ENCODE measurements around the gene HYDIN.
"Not testable (repeated sequence)": the region's sequence is repeated elsewhere in the genome, so short reads cannot be mapped to it uniquely, and the experiment has no call there.

DNA sequence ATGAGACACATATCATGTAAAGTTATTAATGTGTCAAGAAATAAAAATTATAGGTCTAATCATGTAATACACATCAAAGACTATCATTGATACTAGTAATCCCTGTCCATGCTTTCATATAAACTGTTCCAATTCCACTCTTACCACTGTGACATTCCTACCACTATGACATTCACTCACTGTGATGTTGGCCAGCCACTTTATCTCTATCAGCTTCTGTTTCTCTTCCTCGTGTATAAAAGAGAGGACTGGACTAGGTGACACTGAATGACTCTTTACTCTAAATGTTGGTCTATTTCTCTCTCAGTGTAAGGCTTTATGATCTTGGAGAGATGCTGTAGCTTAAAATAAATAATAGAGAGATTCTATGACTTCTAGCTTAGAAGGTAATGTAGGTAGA lies 150.3 kb downstream of the HYDIN start:
- TF ChIP-seq, protein P1, sequence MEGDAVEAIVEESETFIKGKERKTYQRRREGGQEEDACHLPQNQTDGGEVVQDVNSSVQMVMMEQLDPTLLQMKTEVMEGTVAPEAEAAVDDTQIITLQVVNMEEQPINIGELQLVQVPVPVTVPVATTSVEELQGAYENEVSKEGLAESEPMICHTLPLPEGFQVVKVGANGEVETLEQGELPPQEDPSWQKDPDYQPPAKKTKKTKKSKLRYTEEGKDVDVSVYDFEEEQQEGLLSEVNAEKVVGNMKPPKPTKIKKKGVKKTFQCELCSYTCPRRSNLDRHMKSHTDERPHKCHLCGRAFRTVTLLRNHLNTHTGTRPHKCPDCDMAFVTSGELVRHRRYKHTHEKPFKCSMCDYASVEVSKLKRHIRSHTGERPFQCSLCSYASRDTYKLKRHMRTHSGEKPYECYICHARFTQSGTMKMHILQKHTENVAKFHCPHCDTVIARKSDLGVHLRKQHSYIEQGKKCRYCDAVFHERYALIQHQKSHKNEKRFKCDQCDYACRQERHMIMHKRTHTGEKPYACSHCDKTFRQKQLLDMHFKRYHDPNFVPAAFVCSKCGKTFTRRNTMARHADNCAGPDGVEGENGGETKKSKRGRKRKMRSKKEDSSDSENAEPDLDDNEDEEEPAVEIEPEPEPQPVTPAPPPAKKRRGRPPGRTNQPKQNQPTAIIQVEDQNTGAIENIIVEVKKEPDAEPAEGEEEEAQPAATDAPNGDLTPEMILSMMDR (conservative IDR thresholded peaks at IDR 0.05), result not testable (repeated sequence)
- not testable (repeated sequence) for TF ChIP-seq ZFX (IDR thresholded peaks at IDR 0.05)
